HG03521 (cell line): ENCODE results near the gene METTL16.

Source experiments
- ATAC-seq: cut with Tn5 transposase; IDR thresholded peaks from one replicate; pipeline ENCODE4 v1.9.1; 2021; ENCODE audit warnings: mild to moderate bottlenecking, moderate library complexity; ENCODE audit not compliant: unreplicated experiment

METTL16 gene

GRCh38 chr17:2397247-2398171 is 114.2 kb downstream of the METTL16 start:
- ATAC-seq = no peak

GRCh38 chr17:2396568-2397246 is 115.0 kb downstream of the METTL16 start:
- no peak for ATAC-seq

- no peak for ATAC-seq
Observed at GRCh38 chr17:2396192-2396567, 115.5 kb downstream of the METTL16 start.

- ATAC-seq = no peak
Observed at GRCh38 chr17:2395258-2396181, 116.2 kb downstream of the METTL16 start.

- ATAC-seq = no peak
Observed at GRCh38 chr17:2394775-2395201, 116.9 kb downstream of the METTL16 start.

- ATAC-seq = no peak
Observed at GRCh38 chr17:2393954-2394749, 117.5 kb downstream of the METTL16 start.

- peak; percentile 33 for ATAC-seq
Observed at GRCh38 chr17:2393174-2393953, 118.3 kb downstream of the METTL16 start.

- ATAC-seq = peak; percentile 63
Observed at GRCh38 chr17:2392252-2393173, 119.2 kb downstream of the METTL16 start.

GRCh38 chr17:2391597-2392251 is 120.0 kb downstream of the METTL16 start:
- no peak for ATAC-seq

GRCh38 chr17:2390199-2390836 is 121.4 kb downstream of the METTL16 start:
- ATAC-seq = no peak

- no peak for ATAC-seq
Observed at GRCh38 chr17:2388683-2389055, 123.0 kb downstream of the METTL16 start.

GRCh38 chr17:2388020-2388682 is 123.5 kb downstream of the METTL16 start:
- no peak for ATAC-seq

GRCh38 chr17:2387086-2388019 is 124.3 kb downstream of the METTL16 start:
- ATAC-seq = no peak

GRCh38 chr17:2386400-2387085 is 125.1 kb downstream of the METTL16 start:
- no peak for ATAC-seq
